HepG2 (cell line): Measurements from ENCODE around the gene ZNF8. TPM values are rescaled to one million over a fixed set of nuclear protein-coding genes. Genes with fewer than 3 reads are reported as not detected.

Experiments used
- ATAC-seq: fragments of 200-7000 bp; cut with Tn5 transposase; 3 replicates; pipeline ENCODE4 v1.9.1; 2020; ENCODE audit warnings: mild to moderate bottlenecking, moderate library complexity
- BruUV-seq: library from RNA; stranded (reverse); fragments of 400-500 nt; replicated peaks from 2 replicates; lab custom pipeline; 2021; lab: Mats Ljungman, UMichigan
- CTCF ChIA-PET: fragments of 300-600 bp; formaldehyde crosslinking; extraction: SDS; loops from one replicate; lab custom pipeline; 2021; ENCODE audit warnings: low total read pairs, inconsistent platforms, low intra/inter-chr PET ratio; lab: Yijun Ruan, JAX
- POLR2A ChIA-PET: fragments of 350-600 bp; sonication (Branson Sonifier 250); formaldehyde crosslinking; loops from one replicate; lab custom pipeline; 2020; ENCODE audit warnings: antibody characterized with exemption, inconsistent platforms; lab: Yijun Ruan, JAX
- DNase-seq: peaks from one replicate; pipeline ENCODE4 v3.0.0-alpha.2; 2015; ENCODE audit warnings: low spot score
- FAIRE-seq: peaks from 3 replicates; lab custom pipeline; 2011; peaks lifted over from hg19 to GRCh38; lab: Jason Lieb, UNC
- H2AFZ ChIP-seq: one replicate; pipeline ENCODE4 v1.6.1; 2011; ENCODE audit warnings: low read length, inconsistent platforms
- H3K27ac ChIP-seq: fragments of 300-600 bp; 3 replicates; pipeline ENCODE4 v1.8.0; 2011; ENCODE audit warnings: mixed run types, mild to moderate bottlenecking, mixed read lengths, low read length, inconsistent platforms; ENCODE audit not compliant: insufficient read depth; ENCODE audit errors: extremely low read length
- H3K27me3 ChIP-seq, 2 experiments: fragments of 200-600 bp in 1 of 2; 2 replicates in 1 of 2; 3 replicates in 1 of 2; pipeline versions ENCODE4 v1.6.0 to v1.8.0; 2011; ENCODE audit warnings: low read length in 2 of 2, mild to moderate bottlenecking in 2 of 2, moderate library complexity in 2 of 2, inconsistent platforms in 1 of 2; ENCODE audit not compliant: insufficient read depth in 2 of 2, control insufficient read depth in 1 of 2
- H3K36me3 ChIP-seq, 2 experiments: fragments of 200-600 bp in 1 of 2; replicated peaks in 1 of 2; 2 replicates in 1 of 2; 3 replicates in 1 of 2; pipeline versions ENCODE4 v1.5.1 to v1.8.0; 2011; ENCODE audit warnings: low read length in 2 of 2, inconsistent platforms in 1 of 2; ENCODE audit not compliant: insufficient read depth in 2 of 2, control insufficient read depth in 1 of 2
- H3K4me1 ChIP-seq: 2 replicates; pipeline ENCODE4 v1.5.1; 2012; ENCODE audit warnings: low read length, inconsistent platforms; ENCODE audit not compliant: insufficient read depth
- H3K4me2 ChIP-seq: 2 replicates; pipeline ENCODE4 v1.6.0; 2011; ENCODE audit warnings: low read depth, low read length, inconsistent platforms
- H3K4me3 ChIP-seq, 3 experiments: fragments of 200-600 bp in 1 of 3; sonication (generic), shearing (Covaris generic) in 1 of 3; replicated peaks in 1 of 3; 2 replicates each; pipeline ENCODE4 v1.5.1; 2011 to 2016; ENCODE audit warnings: low read length in 3 of 3, inconsistent platforms in 2 of 3, low read depth in 2 of 3, mild to moderate bottlenecking in 2 of 3, control low read depth in 1 of 3, mixed read lengths in 1 of 3; ENCODE audit not compliant: insufficient read depth in 1 of 3
- H3K79me2 ChIP-seq: one replicate; pipeline ENCODE4 v1.6.1; 2011; ENCODE audit warnings: low read length, inconsistent platforms; ENCODE audit not compliant: insufficient read depth
- H3K9ac ChIP-seq: 2 replicates; pipeline ENCODE4 v1.6.0; 2011; ENCODE audit warnings: mild to moderate bottlenecking, low read depth, low read length, inconsistent platforms; ENCODE audit not compliant: insufficient read depth
- H3K9me3 ChIP-seq: 2 replicates; pipeline ENCODE4 v1.5.1; 2012; ENCODE audit warnings: mild to moderate bottlenecking, low read length
- H4K20me1 ChIP-seq: 2 replicates; pipeline ENCODE4 v1.6.0; 2011; ENCODE audit warnings: inconsistent platforms, mild to moderate bottlenecking, low read length, moderate library complexity; ENCODE audit not compliant: insufficient read depth
- ELF4 ChIP-seq: sonication (generic); formaldehyde crosslinking; IDR thresholded peaks from 2 replicates; pipeline ENCODE4 v1.5.0; 2020; ENCODE audit warnings: missing genetic modification reagents, mild to moderate bottlenecking, moderate library complexity, borderline replicate concordance
- GZF1 ChIP-seq: sonication (generic); formaldehyde crosslinking; IDR thresholded peaks from 2 replicates; pipeline ENCODE4 v1.5.1; 2020; ENCODE audit warnings: mild to moderate bottlenecking, missing genetic modification reagents
- ISX ChIP-seq: sonication (generic); formaldehyde crosslinking; conservative IDR thresholded peaks from 2 replicates; pipeline ENCODE4 v1.5.0; 2020; ENCODE audit warnings: missing genetic modification reagents
- JUND ChIP-seq: sonication (generic); formaldehyde crosslinking; IDR thresholded peaks from 2 replicates; pipeline ENCODE4 v1.8.0; 2022; ENCODE audit warnings: mild to moderate bottlenecking, missing genetic modification reagents
- KLF15 ChIP-seq: sonication (generic); formaldehyde crosslinking; IDR thresholded peaks from 2 replicates; pipeline ENCODE4 v1.8.1; 2023; ENCODE audit warnings: borderline replicate concordance, mild to moderate bottlenecking, inconsistent platforms, missing genetic modification reagents, mixed read lengths
- MXD1 ChIP-seq: sonication (generic); formaldehyde crosslinking; IDR thresholded peaks from 2 replicates; pipeline ENCODE4 v1.4.0; 2020; ENCODE audit warnings: mild to moderate bottlenecking, missing genetic modification reagents
- TARDBP ChIP-seq: sonication (generic); formaldehyde crosslinking; IDR thresholded peaks from 2 replicates; pipeline ENCODE4 v1.8.0; 2022; ENCODE audit warnings: mild to moderate bottlenecking, missing genetic modification reagents
- ZBTB37 ChIP-seq: sonication (generic); formaldehyde crosslinking; IDR thresholded peaks from 2 replicates; pipeline ENCODE4 v1.4.0; 2020; ENCODE audit warnings: mild to moderate bottlenecking, missing genetic modification reagents
- ZNF136 ChIP-seq: sonication (generic); formaldehyde crosslinking; IDR thresholded peaks from 2 replicates; pipeline ENCODE4 v1.8.1; 2022; ENCODE audit warnings: low read depth, mild to moderate bottlenecking, moderate library complexity, missing genetic modification reagents
- ZNF441 ChIP-seq: sonication (generic); formaldehyde crosslinking; IDR thresholded peaks from 2 replicates; pipeline ENCODE4 v1.7.0; 2021; ENCODE audit warnings: missing genetic modification reagents, borderline replicate concordance
- ZNF558 ChIP-seq: sonication (generic); formaldehyde crosslinking; IDR thresholded peaks from 2 replicates; pipeline ENCODE4 v1.9.0; 2022; ENCODE audit warnings: mild to moderate bottlenecking, missing genetic modification reagents, borderline replicate concordance
- ZNF691 ChIP-seq: sonication (generic); formaldehyde crosslinking; IDR thresholded peaks from 2 replicates; pipeline ENCODE4 v1.4.0; 2020; ENCODE audit warnings: missing genetic modification reagents, low read depth, mild to moderate bottlenecking, borderline replicate concordance
- WGBS: methylation state at CpG from one replicate; pipeline ENCODE4 v1.1.6; 2017; ENCODE audit warnings: low lambda C conversion rate; 5-methylcytosine and 5-hydroxymethylcytosine counted together
- in situ Hi-C: cut with HindIII; loops from 2 replicates; pipeline ENCODE4 v1.10.0; 2017; ENCODE audit warnings: low pct_unique_long_range_greater_than_20kb; ENCODE audit not compliant: extremely low pct_ligation_motif_present
- intact Hi-C: fragments of 100-400 bp; cut with micrococcal nuclease; formaldehyde crosslinking; loops from one replicate; pipeline ENCODE4 v1.10.0; 2022; ENCODE audit not compliant: unreplicated experiment
- polyA plus RNA-seq, 8 experiments: library from polyadenylated mRNA; depleted of rRNA in 3 of 8; stranded (reverse) in 7 of 8; unstranded in 1 of 8; fragments of >200 nt; fragmentation: Illumina TruSeq in 4 of 8; extraction: Trizol in 4 of 8; gene quantifications; 2 replicates each; pipeline versions ENCODE4 v1.2.1 to v1.2.3, GENCODE V29; 2011 to 2016; ENCODE audit warnings: low read depth in 4 of 8, missing spikeins in 1 of 8, mixed read lengths in 1 of 8; ENCODE audit not compliant: insufficient read depth in 1 of 8
- total RNA-seq, 5 experiments: library from RNA; depleted of rRNA; stranded (reverse); fragments of >200 nt; fragmentation: Illumina TruSeq; extraction: Trizol; gene quantifications; 2 replicates each; pipeline ENCODE4 v1.2.3, GENCODE V29; 2016; ENCODE audit warnings: low read depth in 1 of 5

The ZNF8 gene
- total and polyA plus RNA-seq, 2 of the 13 experiments (the other 11 are each of a cell fraction or from before 2014, with no cell fraction given): 3.1 to 3.3 TPM

DNA sequence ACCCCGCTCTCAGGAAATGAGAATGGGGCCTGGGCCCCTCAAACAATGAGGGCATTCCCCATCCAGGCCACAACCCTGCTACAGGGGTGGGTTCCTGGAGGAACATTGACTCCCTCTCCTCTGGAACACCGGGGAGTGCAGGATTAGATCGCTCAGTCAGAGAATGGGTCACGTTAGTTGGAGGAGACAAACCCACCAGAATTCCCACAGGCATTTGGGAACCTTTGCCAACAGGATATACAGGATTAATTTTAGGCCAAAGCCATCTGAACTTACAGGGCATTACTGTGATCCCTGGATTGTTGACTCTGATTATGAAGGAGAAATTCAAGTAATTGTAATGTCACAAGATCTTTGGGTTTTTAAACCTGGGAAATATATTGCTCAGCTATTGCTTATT, 29.0 kb downstream of the ZNF8 start:
- DNase-seq (no peak), ATAC-seq (no peak), FAIRE-seq (no peak)
- Histone ChIP-seq H3K4me1 (peaks cover 26% of the 10 kb centered on the region), H3K79me2 (peaks cover 19% of the 10 kb centered on the region), H3K36me3 (peaks cover 13 to 39% of the 10 kb centered on the region in 2 experiments; a peak in 4 of 5 replicates), H2AFZ (no peak overlapping the region), H3K4me3 (no peak overlapping the region), H3K4me2 (no peak overlapping the region), H3K9me3 (no peaks in the 10 kb centered on the region), H3K27me3 (no peaks in the 10 kb centered on the region; a peak in 1 of 5 replicates), H3K27ac (no peak overlapping the region), H4K20me1 (peaks cover 7% of the 10 kb centered on the region; the same call in 1 of the 2 replicates), H3K9ac (no peak overlapping the region)
- ChIA-PET POLR2A (interaction anchor here (1.5 kb wide), 1 partner anchor 19 kb away, joined by 3 read pairs; the partner anchor contains the start of gene ZSCAN22), CTCF (no interaction called here)
- in situ Hi-C loops (loop anchor here (5.0 kb wide), 1 partner anchor 125 kb away; the partner anchor contains the start of gene ZNF274), intact Hi-C loops (loop anchor here (5.0 kb wide), 1 partner anchor 125 kb away; the partner anchor contains the start of gene ZNF274)
- TF ChIP-seq KLF15 (no peak), ZBTB37 (CRISPR knock-in tag) (no peak), ELF4 (CRISPR knock-in tag) (no peak), TARDBP (CRISPR knock-in tag) (no peak), ZNF136 (CRISPR knock-in tag) (no peak), ISX (CRISPR knock-in tag) (no peak), ZNF441 (CRISPR knock-in tag) (no peak), ZNF691 (CRISPR knock-in tag) (no peak), GZF1 (CRISPR knock-in tag) (no peak), JUND (CRISPR knock-in tag) (no peak), ZNF558 (CRISPR knock-in tag) (no peak), MXD1 (no peak)
- WGBS: 89% methylated on average over 4 of the region's 4 CpGs
- BruUV-seq: no TSS peak
